GM21447 (cell line): ENCODE data around the gene AP3S1.
A peak's percentile ranks its signal among the peaks of the same experiment; 100 is the strongest.
"Not testable (repeated sequence)": the region's sequence is repeated elsewhere in the genome, so short reads cannot be mapped to it uniquely, and the experiment has no call there.

Experiments used
- ATAC-seq: cut with Tn5 transposase; IDR thresholded peaks from one replicate; pipeline ENCODE4 v1.9.1; 2021; ENCODE audit not compliant: unreplicated experiment

AP3S1 gene

DNA sequence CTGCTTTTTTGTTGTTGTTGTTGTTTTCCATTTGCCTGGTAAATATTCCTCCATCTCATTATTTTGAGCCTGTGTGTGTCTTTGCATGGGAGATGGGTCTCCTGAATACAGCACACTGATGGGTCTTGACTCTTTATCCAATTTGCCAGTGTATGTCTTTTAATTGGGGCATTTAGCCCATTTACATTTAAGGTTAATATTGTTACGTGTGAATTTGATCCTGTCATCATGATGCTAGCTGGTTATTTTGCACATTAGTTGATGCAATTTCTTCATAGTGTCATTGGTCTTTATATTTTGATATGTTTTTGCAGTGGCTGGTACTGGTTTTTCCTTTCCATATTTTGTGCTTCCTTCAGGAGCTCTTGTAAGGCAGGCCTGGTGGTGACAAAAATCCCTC is 16.8 kb upstream of the AP3S1 start:
- not testable (repeated sequence) for ATAC-seq

DNA sequence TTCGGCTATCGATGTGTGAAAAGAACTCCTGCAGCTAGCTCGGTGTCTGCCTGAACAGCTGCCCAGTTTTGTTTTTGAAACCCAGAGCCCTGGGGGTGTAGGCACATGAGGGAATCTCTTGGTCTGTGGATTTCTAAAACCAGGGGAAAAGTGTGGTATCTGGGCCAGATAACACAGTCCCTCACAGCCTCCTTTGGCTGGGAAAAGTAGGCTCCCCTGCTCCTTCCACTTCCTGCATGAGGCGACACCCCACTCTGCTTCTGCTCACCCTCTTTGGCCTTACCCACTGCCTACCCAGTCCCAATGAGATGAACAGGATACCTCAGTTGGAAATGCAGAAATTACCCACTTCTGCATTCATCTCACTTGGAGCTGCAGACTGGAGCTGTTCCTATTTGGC is 15.8 kb upstream of the AP3S1 start:
- ATAC-seq = no peak

DNA sequence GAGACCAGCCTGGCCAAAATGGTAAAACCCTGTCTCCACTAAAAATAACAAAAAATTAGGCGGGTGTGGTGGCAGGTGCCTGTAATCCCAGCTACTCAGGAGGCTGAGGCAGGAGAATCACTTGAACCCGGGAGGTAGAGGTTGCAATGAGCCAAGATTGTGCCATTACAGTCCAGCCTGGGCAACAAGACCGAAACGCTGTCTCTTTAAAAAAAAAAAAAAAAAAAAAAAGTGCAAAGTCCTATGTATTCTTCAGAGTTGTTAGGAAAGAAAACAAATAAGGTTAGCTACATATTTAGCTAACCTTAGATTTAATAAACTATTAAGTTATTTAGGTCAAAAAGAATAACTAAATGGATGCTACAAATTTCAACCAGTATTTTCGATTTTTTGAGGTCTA is 11.8 kb upstream of the AP3S1 start:
- no peak for ATAC-seq

- ATAC-seq = peak; percentile 75
Observed at GRCh38 chr5:115831163-115831768, 10.5 kb upstream of the AP3S1 start.

DNA sequence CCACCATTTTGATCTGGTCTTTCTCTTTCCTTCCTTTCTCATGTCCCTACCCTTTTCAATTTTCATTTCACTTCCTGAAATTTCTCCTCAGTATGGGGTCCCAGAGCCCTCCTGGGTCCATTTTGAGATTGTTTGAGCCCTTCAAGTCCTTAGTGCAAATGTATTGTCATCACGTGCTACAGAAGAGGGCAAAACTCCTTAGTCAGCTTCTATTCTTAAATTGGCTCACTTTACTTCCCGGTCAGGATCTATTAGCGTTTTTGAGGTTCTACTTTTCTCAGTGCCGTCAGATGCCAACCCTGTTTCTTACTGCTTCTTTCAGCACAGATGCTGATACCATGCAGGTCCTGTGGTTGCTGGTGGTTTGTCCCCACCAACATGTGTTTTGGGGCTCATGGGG is 6.3 kb upstream of the AP3S1 start:
- no peak for ATAC-seq

DNA sequence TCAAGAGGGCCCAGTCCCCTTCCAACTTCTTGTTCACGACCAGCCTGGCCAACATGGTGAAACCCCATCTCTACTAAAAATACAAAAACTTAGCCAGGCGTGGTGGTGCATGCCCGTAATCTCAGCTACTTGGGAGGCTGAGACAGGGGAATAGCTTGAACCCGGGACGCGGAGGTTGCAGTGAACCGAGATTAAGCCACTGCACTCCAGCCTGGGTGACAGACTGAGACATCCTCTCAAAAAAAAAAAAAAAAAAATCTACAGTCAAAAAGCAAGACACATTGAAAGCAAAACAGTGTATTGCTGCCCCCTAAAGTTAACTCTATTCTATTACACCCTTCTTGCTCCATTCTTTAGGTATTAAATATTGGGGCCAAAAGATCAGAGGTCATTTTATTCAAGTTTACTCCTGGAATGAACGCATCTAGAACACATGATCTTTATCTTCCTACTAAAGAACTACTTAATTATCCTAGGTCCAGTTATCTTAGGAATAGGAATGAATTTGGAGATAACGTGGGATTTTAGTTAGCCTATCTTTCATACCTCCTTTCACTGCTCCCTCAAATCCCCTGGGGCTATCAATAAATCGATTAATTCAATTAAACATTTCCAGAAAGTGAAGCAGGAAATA is 2.7 kb upstream of the AP3S1 start:
- peak; percentile 11 for ATAC-seq

- no peak for ATAC-seq
Observed at GRCh38 chr5:115840873-115841272, 862 bp upstream of the AP3S1 start.

- ATAC-seq = peak; percentile 33
Observed at GRCh38 chr5:115842089-115842935, 577 bp downstream of the AP3S1 start.

DNA sequence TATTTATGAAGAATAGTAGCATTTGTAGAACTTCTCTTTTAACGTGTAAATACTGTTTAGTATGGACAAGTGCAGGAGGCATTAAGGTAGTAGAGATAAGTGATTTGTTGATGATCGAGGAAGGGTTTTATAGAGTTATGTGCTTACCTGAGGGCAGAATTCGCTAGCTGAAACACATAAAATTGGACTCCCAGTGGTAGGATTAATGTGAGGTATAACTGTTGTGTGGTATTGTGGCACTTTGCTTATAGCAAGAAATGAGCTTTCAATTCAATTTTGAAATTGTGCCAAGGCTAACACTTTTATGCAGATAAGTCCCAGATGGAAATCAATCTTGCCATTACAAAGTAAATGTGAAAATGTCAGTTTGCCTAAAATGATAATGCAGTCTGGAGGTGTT is 1.2 kb downstream of the AP3S1 start:
- no peak for ATAC-seq

DNA sequence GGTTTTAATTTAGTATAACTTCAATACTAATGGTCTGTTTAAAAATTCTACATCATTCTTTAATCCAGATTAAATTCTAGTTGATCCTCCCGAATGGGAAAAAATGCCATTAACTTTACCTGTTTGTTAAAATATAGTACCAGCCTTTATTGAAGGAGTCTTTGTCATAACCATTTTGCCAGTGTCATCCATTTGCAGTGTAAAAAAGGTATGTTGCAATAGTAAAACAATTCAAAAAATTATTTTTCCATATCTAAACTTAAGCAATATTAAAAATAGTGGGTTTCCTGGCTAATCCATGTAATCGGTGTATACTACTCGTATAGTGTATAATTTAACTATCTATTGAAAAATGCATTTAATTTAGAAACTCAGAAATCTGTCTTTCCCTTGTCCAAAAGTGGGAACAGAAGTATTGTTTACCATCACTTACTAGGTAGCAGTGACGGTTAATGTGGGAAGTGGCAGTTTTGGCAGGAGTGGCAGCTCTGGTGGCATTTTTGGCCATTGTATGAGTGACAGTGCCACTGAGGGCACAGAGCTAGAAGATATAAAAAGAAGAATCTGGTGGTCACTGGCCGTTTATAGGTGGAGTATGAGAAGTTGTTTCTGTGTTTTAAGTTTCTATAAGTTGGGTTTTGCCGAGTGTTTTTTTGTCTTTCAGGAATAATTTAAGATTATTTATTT is 1.9 kb downstream of the AP3S1 start:
- ATAC-seq = no peak

DNA sequence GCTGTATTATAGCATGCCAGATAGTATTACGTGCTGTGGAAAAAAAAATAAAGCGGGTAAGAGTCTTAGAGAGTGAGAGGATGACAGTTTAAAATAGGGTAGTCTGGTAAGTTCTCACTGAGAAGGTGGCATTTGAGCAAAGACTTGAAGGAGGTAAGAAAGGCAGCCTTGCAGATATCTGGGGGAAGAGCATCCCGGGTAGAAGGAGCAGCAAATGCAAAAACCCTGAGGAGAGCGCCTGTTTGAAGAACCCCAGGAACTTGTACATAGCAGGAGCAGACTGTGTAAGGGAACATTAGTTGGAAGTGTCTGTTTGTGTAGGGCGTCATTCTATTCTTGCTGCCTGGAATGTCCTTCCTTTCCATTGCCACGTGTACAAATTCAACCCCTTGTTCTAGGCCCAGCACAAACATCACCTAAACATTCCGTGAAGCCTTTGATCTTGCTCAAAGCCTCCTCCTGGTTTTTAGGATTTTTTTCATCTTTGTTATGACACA is 2.6 kb downstream of the AP3S1 start:
- no peak for ATAC-seq

DNA sequence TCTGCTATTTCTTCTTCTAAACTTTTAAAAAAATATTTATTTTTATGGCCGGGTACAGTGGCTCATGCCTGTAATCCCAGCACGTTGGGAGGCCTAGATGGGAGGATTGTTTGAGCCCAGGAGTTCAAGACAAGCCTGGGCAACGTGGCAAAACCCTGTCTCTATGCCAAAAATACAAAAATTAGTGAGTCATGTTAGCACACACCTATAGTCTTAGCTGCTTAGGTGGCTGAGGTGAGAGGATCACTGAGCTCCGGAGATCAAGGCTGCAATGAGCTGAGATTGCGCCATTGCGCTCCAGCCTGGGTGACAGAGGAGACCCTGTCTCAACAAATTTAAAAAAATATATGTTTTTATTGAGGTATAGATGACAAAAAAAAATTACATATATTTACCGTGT is 5.6 kb downstream of the AP3S1 start:
- no peak for ATAC-seq

GRCh38 chr5:115849258-115849798 is 7.6 kb downstream of the AP3S1 start:
- no peak for ATAC-seq

- ATAC-seq = no peak
Observed at GRCh38 chr5:115850744-115851416, 9.1 kb downstream of the AP3S1 start.

GRCh38 chr5:115854139-115854538 is 12.4 kb downstream of the AP3S1 start:
- ATAC-seq = no peak

DNA sequence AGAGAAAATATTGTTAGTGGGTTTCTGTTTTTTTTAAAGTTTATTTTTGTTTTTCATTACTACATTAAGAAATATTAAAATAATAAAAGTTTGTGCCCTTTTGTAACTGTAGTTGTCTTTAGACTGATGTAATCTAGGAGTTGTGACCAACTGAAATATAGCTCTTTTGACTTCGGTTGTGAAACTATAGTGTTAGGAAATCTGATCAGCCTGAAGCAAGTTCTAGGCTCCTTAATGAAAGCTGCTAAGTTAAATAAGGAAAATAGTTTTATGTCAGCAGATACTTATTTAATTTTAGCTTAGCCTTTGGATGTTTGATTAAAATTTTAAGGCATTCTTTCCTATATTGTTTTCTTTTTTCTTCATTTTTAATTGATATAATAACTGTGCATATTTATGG is 14.2 kb downstream of the AP3S1 start:
- ATAC-seq = no peak

GRCh38 chr5:115857057-115857479 is 15.3 kb downstream of the AP3S1 start:
- no peak for ATAC-seq

DNA sequence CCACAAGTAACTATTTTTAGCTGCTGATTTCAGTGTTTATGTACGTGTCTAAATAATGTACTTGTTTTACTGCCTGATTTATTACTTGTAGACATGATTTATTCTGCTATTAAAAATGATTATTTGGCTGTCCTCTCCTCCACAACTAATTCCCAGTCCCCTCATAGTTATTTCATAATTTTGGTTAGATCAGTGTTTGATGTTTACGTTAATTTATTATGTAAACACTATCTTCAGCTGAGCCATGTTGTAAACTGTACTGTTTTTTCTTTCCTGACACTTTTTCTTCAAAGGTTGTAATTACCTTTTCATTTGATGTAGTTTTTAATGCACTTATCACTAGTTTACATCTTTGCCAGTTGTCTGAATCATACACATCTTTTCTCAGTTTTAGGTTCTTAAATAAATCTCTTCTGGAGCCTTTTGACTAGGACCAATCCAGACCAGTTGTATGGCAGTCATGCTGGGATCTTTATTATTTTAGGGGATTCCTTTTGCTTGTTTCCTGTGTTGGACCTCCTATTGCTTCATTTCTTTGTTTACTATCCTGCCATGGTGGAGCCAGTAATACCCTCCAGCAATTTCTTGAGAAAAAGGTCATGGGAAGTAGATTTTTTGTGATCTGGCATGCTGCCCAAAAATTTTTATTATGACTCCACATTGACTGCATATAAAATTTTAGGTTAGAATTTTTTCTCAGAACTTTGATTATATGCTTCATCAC is 16.1 kb downstream of the AP3S1 start:
- no peak for ATAC-seq

GRCh38 chr5:115858396-115858795 is 16.7 kb downstream of the AP3S1 start:
- no peak for ATAC-seq

DNA sequence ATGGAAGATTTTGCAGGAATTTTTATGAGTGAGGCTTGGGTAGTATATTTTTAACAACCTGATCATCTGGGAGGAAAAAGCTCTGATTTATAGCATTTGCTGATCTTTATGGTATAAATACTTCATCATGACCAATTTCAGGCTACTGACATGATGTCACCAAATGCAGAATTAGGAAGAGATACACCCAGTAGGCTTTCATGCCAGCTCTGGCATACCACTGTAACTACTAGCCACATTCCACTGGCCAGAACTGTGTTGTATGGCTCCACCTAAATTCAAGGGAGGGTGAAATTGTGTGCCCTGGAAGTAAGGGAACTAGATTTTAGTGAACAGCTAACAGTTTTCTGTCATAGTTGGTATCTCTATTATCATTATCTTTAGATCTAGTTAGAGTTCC is 17.6 kb downstream of the AP3S1 start:
- no peak for ATAC-seq
